HepG2 (cell line): ENCODE measurements around the gene ASTN2. TPM values are rescaled to one million over a fixed set of nuclear protein-coding genes. Genes with fewer than 3 reads are reported as not detected.
A peak's percentile ranks its signal among the peaks of the same experiment; 100 is the strongest.

Experiments used
- ARID5B ChIP-seq: IDR thresholded peaks from 2 replicates; pipeline ENCODE4 v1.4.0; 2020; ENCODE audit warnings: mild to moderate bottlenecking, missing genetic modification reagents
- ELF3 ChIP-seq: IDR thresholded peaks from 2 replicates; pipeline ENCODE4 v1.6.1; 2016; ENCODE audit warnings: missing genetic modification reagents, missing compliant biosample characterization
- ETV6 ChIP-seq: sonication (generic); formaldehyde crosslinking; conservative IDR thresholded peaks from 2 replicates; pipeline ENCODE4 v1.4.0; 2020; ENCODE audit warnings: missing genetic modification reagents
- FOSL2 ChIP-seq: sonication (generic); formaldehyde crosslinking; IDR thresholded peaks from 2 replicates; pipeline ENCODE4 v1.4.0; 2020; ENCODE audit warnings: missing genetic modification reagents
- HNF4G ChIP-seq, 2 experiments: sonication (generic) in 1 of 2; formaldehyde crosslinking in 1 of 2; IDR thresholded peaks; 2 replicates each; pipeline versions ENCODE4 v1.4.0 to v1.6.1; 2011 to 2020; ENCODE audit warnings: borderline replicate concordance in 2 of 2, low read depth in 2 of 2, mild to moderate bottlenecking in 2 of 2, low read length in 1 of 2, missing genetic modification reagents in 1 of 2, moderate library complexity in 1 of 2
- IKZF1 ChIP-seq: fragments of 450-650 bp; IDR thresholded peaks from 2 replicates; pipeline ENCODE4 v1.7.1; 2016
- JUND ChIP-seq: sonication (generic); formaldehyde crosslinking; IDR thresholded peaks from 2 replicates; pipeline ENCODE4 v1.8.0; 2022; ENCODE audit warnings: mild to moderate bottlenecking, missing genetic modification reagents
- KLF15 ChIP-seq: sonication (generic); formaldehyde crosslinking; IDR thresholded peaks from 2 replicates; pipeline ENCODE4 v1.8.1; 2023; ENCODE audit warnings: borderline replicate concordance, mild to moderate bottlenecking, inconsistent platforms, missing genetic modification reagents, mixed read lengths
- MIER3 ChIP-seq: IDR thresholded peaks from 2 replicates; pipeline ENCODE4 v1.6.1; 2016; ENCODE audit warnings: missing compliant biosample characterization, borderline replicate concordance
- MIXL1 ChIP-seq: IDR thresholded peaks from 2 replicates; pipeline ENCODE4 v1.6.1; 2016
- MZF1 ChIP-seq: sonication (generic); formaldehyde crosslinking; IDR thresholded peaks from 2 replicates; pipeline ENCODE4 v1.8.1; 2023; ENCODE audit warnings: mild to moderate bottlenecking, missing genetic modification reagents, borderline replicate concordance
- PAF1 ChIP-seq: IDR thresholded peaks from 2 replicates; pipeline ENCODE4 v1.6.1; 2016; ENCODE audit warnings: missing genetic modification reagents, missing compliant biosample characterization
- RAD21 ChIP-seq: fragments of 450-650 bp; formaldehyde crosslinking; IDR thresholded peaks from 2 replicates; pipeline ENCODE4 v1.5.0; 2020; ENCODE audit warnings: mild to moderate bottlenecking
- REXO4 ChIP-seq: sonication (generic); formaldehyde crosslinking; IDR thresholded peaks from 2 replicates; pipeline ENCODE4 v1.8.0; 2022; ENCODE audit warnings: missing genetic modification reagents, mild to moderate bottlenecking, borderline replicate concordance
- SMAD1 ChIP-seq: sonication (generic); formaldehyde crosslinking; IDR thresholded peaks from 2 replicates; pipeline ENCODE4 v1.4.0; 2020; ENCODE audit warnings: missing genetic modification reagents, low read depth, mild to moderate bottlenecking, borderline replicate concordance
- SOX6 ChIP-seq, 2 experiments: fragments of 450-650 bp in 1 of 2; sonication (generic) in 1 of 2; formaldehyde crosslinking in 1 of 2; IDR thresholded peaks; 2 replicates each; pipeline versions ENCODE4 v1.4.0 to v1.6.1; 2017 to 2020; ENCODE audit warnings: antibody characterized with exemption in 1 of 2, mild to moderate bottlenecking in 1 of 2, missing genetic modification reagents in 1 of 2
- YEATS4 ChIP-seq: sonication (generic); formaldehyde crosslinking; IDR thresholded peaks from 2 replicates; pipeline ENCODE4 v1.4.0; 2020; ENCODE audit warnings: missing genetic modification reagents, borderline replicate concordance
- ZC3H4 ChIP-seq: sonication (generic); formaldehyde crosslinking; IDR thresholded peaks from 2 replicates; pipeline ENCODE4 v1.4.0; 2020; ENCODE audit warnings: missing genetic modification reagents, borderline replicate concordance
- ZFY ChIP-seq: sonication (generic); formaldehyde crosslinking; IDR thresholded peaks from 2 replicates; pipeline ENCODE4 v1.4.0; 2020; ENCODE audit warnings: missing genetic modification reagents
- ZNF24 ChIP-seq: fragments of 450-650 bp; IDR thresholded peaks from 2 replicates; pipeline ENCODE4 v1.6.1; 2017; ENCODE audit warnings: antibody characterized with exemption, mild to moderate bottlenecking
- ZNF451 ChIP-seq: sonication (generic); formaldehyde crosslinking; IDR thresholded peaks from 2 replicates; pipeline ENCODE4 v1.5.0; 2020; ENCODE audit warnings: mild to moderate bottlenecking, missing genetic modification reagents
- ZNF468 ChIP-seq: sonication (generic); formaldehyde crosslinking; IDR thresholded peaks from 2 replicates; pipeline ENCODE4 v1.8.0; 2022; ENCODE audit warnings: mild to moderate bottlenecking, moderate library complexity, missing genetic modification reagents
- ZNF501 ChIP-seq: sonication (generic); formaldehyde crosslinking; IDR thresholded peaks from 2 replicates; pipeline ENCODE4 v1.5.1; 2020; ENCODE audit warnings: mild to moderate bottlenecking, moderate library complexity, missing genetic modification reagents
- ZNF724P ChIP-seq: sonication (generic); formaldehyde crosslinking; IDR thresholded peaks from 2 replicates; pipeline ENCODE4 v1.8.0; 2022; ENCODE audit warnings: missing genetic modification reagents, borderline replicate concordance
- ZNF75D ChIP-seq: sonication (generic); formaldehyde crosslinking; IDR thresholded peaks from 2 replicates; pipeline ENCODE4 v1.8.1; 2023; ENCODE audit warnings: missing genetic modification reagents, mild to moderate bottlenecking, borderline replicate concordance
- ZNF792 ChIP-seq: IDR thresholded peaks from 2 replicates; pipeline ENCODE4 v1.6.1; 2016
- polyA plus RNA-seq, 8 experiments: library from polyadenylated mRNA; depleted of rRNA in 3 of 8; stranded (reverse) in 7 of 8; unstranded in 1 of 8; fragments of >200 nt; fragmentation: Illumina TruSeq in 4 of 8; extraction: Trizol in 4 of 8; gene quantifications; 2 replicates each; pipeline versions ENCODE4 v1.2.1 to v1.2.3, GENCODE V29; 2011 to 2016; ENCODE audit warnings: low read depth in 4 of 8, missing spikeins in 1 of 8, mixed read lengths in 1 of 8; ENCODE audit not compliant: insufficient read depth in 1 of 8
- total RNA-seq, 5 experiments: library from RNA; depleted of rRNA; stranded (reverse); fragments of >200 nt; fragmentation: Illumina TruSeq; extraction: Trizol; gene quantifications; 2 replicates each; pipeline ENCODE4 v1.2.3, GENCODE V29; 2016; ENCODE audit warnings: low read depth in 1 of 5
- TF ChIP-seq, protein P1 (sequence below), 2 experiments: sonication (generic) in 1 of 2; formaldehyde crosslinking in 1 of 2; IDR thresholded peaks; 2 replicates each; pipeline versions ENCODE4 v1.4.0 to v1.6.1; 2018 to 2020; ENCODE audit warnings: missing genetic modification reagents in 2 of 2, borderline replicate concordance in 1 of 2, low read depth in 1 of 2, mild to moderate bottlenecking in 1 of 2, missing biosample characterization in 1 of 2

ASTN2 gene
- total and polyA plus RNA-seq, 2 of the 13 experiments (the other 11 are each of a cell fraction or from before 2014, with no cell fraction given): 5.2 to 13.5 TPM

- peak; percentile 51 for TF ChIP-seq RAD21
- no peak for TF ChIP-seq ZC3H4 (CRISPR knock-in tag)
- peak; percentile 93 for TF ChIP-seq MIER3 (CRISPR knock-in tag)
- TF ChIP-seq ZNF24: no peak
- TF ChIP-seq SOX6 (IDR thresholded peaks at IDR 0.05): no peak
- peak; percentile 74 for TF ChIP-seq SOX6 (CRISPR knock-in tag; IDR thresholded peaks at IDR 0.05)
- TF ChIP-seq PAF1 (CRISPR knock-in tag): no peak
- no peak for TF ChIP-seq ZNF75D
- no peak; the same call in 1 of the 2 replicates for TF ChIP-seq HNF4G (IDR thresholded peaks at IDR 0.05; ENCODE audit: borderline replicate concordance, low read depth, low read length)
- TF ChIP-seq HNF4G (CRISPR knock-in tag; IDR thresholded peaks at IDR 0.05; ENCODE audit: borderline replicate concordance, low read depth): peak; percentile 48; the same call in 1 of the 2 replicates
- peak; percentile 89 for TF ChIP-seq ELF3 (CRISPR knock-in tag)
- no peak for TF ChIP-seq SMAD1 (CRISPR knock-in tag)
- no peak for TF ChIP-seq REXO4
- no peak for TF ChIP-seq MZF1 (CRISPR knock-in tag)
- TF ChIP-seq FOSL2 (CRISPR knock-in tag): peak; percentile 98
- TF ChIP-seq, protein P1, sequence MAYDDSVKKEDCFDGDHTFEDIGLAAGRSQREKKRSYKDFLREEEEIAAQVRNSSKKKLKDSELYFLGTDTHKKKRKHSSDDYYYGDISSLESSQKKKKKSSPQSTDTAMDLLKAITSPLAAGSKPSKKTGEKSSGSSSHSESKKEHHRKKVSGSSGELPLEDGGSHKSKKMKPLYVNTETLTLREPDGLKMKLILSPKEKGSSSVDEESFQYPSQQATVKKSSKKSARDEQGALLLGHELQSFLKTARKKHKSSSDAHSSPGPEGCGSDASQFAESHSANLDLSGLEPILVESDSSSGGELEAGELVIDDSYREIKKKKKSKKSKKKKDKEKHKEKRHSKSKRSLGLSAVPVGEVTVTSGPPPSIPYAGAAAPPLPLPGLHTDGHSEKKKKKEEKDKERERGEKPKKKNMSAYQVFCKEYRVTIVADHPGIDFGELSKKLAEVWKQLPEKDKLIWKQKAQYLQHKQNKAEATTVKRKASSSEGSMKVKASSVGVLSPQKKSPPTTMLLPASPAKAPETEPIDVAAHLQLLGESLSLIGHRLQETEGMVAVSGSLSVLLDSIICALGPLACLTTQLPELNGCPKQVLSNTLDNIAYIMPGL (CRISPR knock-in tag; IDR thresholded peaks at IDR 0.05; ENCODE audit: borderline replicate concordance in 1 of 2, low read depth in 1 of 2): no peak
- 0 out of 2 replicates have a peak, but pooled peaks have one; percentile 36 for TF ChIP-seq MIXL1 (CRISPR knock-in tag)
- no peak for TF ChIP-seq KLF15 (CRISPR knock-in tag)
- peak; percentile 83 for TF ChIP-seq JUND (CRISPR knock-in tag)
- peak; percentile 63 for TF ChIP-seq ZFY (CRISPR knock-in tag)
- no peak for TF ChIP-seq IKZF1
- peak; percentile 70; the same call in 1 of the 2 replicates for TF ChIP-seq ZNF792
- peak; percentile 92 for TF ChIP-seq ARID5B (CRISPR knock-in tag)
- TF ChIP-seq ETV6 (CRISPR knock-in tag): 0 out of 2 replicates have a peak, but pooled peaks have one; percentile 31
- TF ChIP-seq ZNF501 (CRISPR knock-in tag): no peak
- TF ChIP-seq YEATS4: peak; percentile 25; the same call in 1 of the 2 replicates
- TF ChIP-seq ZNF468 (CRISPR knock-in tag): no peak
- no peak for TF ChIP-seq ZNF451 (CRISPR knock-in tag)
- no peak for TF ChIP-seq ZNF724P (CRISPR knock-in tag)
These were observed 865.7 kb downstream of the ASTN2 start (continued) for GRCh38 chr9:116549061-116549664.
